Measurements from ENCODE around the gene ATE1.
"Not testable (repeated sequence)": the region's sequence is repeated elsewhere in the genome, so short reads cannot be mapped to it uniquely, and the experiment has no call there.

- not testable (repeated sequence) for TF ChIP-seq POLR2A (IDR thresholded peaks at IDR 0.05; ENCODE audit: low read length); GATA1 (IDR thresholded peaks at IDR 0.05; ENCODE audit: low read depth, low read length)
Observed at GRCh38 chr10:121930268-121931085, 2.6 kb upstream of the ATE1 start.

Measured in erythroblast (primary cell).